HL-60 (cell line): ENCODE results near the gene FADS3.
A peak's percentile ranks its signal among the peaks of the same experiment; 100 is the strongest.

Experiments
- DNase-seq, 2 experiments: peaks; one replicate each; pipeline ENCODE4 v3.0.0-alpha.2; 2010 to 2020; ENCODE audit warnings: low read depth in 1 of 2, low spot score in 1 of 2
- H3K27ac ChIP-seq: fragments of 250-450 bp; sonication (Bioruptor Pico); replicated peaks from 2 replicates; pipeline ENCODE4 v1.5.1; 2020; ENCODE audit warnings: mild to moderate bottlenecking, moderate library complexity
- H3K27me3 ChIP-seq: fragments of 250-450 bp; sonication (Bioruptor Pico); 2 replicates; pipeline ENCODE4 v1.5.1; 2021; ENCODE audit warnings: mild to moderate bottlenecking, moderate library complexity; ENCODE audit not compliant: insufficient read depth, poor library complexity, severe bottlenecking
- H3K4me3 ChIP-seq: replicated peaks from 2 replicates; pipeline ENCODE4 v1.5.1; 2011; ENCODE audit warnings: mild to moderate bottlenecking, control low read depth, low read length; ENCODE audit not compliant: insufficient read depth
- GABPA ChIP-seq: IDR thresholded peaks from 2 replicates; pipeline ENCODE4 v1.6.1; 2012; ENCODE audit warnings: low read depth
- POLR2AphosphoS5 ChIP-seq: IDR thresholded peaks from 2 replicates; pipeline ENCODE4 v1.6.1; 2012; ENCODE audit warnings: low read depth
- SPI1 ChIP-seq: IDR thresholded peaks from 2 replicates; pipeline ENCODE4 v1.6.1; 2012; ENCODE audit warnings: low read depth, mild to moderate bottlenecking, borderline replicate concordance
- TF ChIP-seq, protein P1 (sequence below): IDR thresholded peaks from 2 replicates; pipeline ENCODE4 v1.6.1; 2012; ENCODE audit warnings: low read depth; ENCODE audit not compliant: insufficient replicate concordance
- TF ChIP-seq, protein P2 (sequence below): IDR thresholded peaks from one replicate; pipeline ENCODE4 v1.5.1; 2011; ENCODE audit warnings: low read length, control low read depth, inconsistent platforms; ENCODE audit not compliant: insufficient read depth

The FADS3 gene

DNA sequence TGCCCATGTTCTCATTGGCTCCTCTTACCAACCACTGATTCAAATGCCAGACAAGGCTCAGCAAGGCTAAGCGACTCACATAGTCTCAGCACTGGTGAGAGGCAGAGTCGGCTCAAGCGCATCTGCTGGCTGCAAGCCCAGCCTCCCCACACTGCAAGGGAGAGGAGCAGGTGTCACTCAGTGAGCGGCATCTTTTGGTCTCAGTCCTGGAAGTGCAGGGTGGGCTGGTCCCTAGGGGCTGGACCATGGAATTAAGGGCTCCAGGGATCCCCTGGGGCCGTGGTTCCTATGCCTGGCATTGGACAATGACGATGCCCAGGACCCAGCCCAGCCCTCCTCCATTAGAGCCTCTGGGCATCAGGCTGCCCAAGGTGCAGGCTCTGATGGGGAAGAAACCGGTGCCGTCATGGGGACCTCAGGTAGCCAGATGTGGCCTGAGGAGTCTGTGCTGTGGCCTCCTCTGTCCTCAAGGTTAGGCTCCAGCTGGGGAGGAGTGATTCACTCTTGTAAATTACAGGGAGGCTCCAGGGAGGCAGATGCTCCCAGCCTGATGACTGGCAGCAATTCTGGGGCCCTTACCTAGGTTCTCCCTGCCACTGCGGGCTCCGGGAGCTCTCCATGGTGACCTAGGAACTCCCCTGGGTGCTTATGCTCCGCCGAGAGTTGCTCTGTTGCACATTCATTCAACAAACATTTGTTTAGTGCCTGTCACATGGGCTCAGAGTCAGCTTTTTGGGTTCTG lies 35.2 kb downstream of the FADS3 start:
- no peak overlapping the region for H3K4me3 ChIP-seq
- no peaks in the 10 kb centered on the region for H3K27me3 ChIP-seq
- no peak overlapping the region for H3K27ac ChIP-seq
- DNase-seq, result no peak
- TF ChIP-seq GABPA, result no peak
- TF ChIP-seq, protein P1, sequence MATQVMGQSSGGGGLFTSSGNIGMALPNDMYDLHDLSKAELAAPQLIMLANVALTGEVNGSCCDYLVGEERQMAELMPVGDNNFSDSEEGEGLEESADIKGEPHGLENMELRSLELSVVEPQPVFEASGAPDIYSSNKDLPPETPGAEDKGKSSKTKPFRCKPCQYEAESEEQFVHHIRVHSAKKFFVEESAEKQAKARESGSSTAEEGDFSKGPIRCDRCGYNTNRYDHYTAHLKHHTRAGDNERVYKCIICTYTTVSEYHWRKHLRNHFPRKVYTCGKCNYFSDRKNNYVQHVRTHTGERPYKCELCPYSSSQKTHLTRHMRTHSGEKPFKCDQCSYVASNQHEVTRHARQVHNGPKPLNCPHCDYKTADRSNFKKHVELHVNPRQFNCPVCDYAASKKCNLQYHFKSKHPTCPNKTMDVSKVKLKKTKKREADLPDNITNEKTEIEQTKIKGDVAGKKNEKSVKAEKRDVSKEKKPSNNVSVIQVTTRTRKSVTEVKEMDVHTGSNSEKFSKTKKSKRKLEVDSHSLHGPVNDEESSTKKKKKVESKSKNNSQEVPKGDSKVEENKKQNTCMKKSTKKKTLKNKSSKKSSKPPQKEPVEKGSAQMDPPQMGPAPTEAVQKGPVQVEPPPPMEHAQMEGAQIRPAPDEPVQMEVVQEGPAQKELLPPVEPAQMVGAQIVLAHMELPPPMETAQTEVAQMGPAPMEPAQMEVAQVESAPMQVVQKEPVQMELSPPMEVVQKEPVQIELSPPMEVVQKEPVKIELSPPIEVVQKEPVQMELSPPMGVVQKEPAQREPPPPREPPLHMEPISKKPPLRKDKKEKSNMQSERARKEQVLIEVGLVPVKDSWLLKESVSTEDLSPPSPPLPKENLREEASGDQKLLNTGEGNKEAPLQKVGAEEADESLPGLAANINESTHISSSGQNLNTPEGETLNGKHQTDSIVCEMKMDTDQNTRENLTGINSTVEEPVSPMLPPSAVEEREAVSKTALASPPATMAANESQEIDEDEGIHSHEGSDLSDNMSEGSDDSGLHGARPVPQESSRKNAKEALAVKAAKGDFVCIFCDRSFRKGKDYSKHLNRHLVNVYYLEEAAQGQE, result peak; percentile 49
- TF ChIP-seq, protein P2, sequence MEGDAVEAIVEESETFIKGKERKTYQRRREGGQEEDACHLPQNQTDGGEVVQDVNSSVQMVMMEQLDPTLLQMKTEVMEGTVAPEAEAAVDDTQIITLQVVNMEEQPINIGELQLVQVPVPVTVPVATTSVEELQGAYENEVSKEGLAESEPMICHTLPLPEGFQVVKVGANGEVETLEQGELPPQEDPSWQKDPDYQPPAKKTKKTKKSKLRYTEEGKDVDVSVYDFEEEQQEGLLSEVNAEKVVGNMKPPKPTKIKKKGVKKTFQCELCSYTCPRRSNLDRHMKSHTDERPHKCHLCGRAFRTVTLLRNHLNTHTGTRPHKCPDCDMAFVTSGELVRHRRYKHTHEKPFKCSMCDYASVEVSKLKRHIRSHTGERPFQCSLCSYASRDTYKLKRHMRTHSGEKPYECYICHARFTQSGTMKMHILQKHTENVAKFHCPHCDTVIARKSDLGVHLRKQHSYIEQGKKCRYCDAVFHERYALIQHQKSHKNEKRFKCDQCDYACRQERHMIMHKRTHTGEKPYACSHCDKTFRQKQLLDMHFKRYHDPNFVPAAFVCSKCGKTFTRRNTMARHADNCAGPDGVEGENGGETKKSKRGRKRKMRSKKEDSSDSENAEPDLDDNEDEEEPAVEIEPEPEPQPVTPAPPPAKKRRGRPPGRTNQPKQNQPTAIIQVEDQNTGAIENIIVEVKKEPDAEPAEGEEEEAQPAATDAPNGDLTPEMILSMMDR, result no peak
- TF ChIP-seq POLR2AphosphoS5, result no peak
- TF ChIP-seq SPI1, result no peak

DNA sequence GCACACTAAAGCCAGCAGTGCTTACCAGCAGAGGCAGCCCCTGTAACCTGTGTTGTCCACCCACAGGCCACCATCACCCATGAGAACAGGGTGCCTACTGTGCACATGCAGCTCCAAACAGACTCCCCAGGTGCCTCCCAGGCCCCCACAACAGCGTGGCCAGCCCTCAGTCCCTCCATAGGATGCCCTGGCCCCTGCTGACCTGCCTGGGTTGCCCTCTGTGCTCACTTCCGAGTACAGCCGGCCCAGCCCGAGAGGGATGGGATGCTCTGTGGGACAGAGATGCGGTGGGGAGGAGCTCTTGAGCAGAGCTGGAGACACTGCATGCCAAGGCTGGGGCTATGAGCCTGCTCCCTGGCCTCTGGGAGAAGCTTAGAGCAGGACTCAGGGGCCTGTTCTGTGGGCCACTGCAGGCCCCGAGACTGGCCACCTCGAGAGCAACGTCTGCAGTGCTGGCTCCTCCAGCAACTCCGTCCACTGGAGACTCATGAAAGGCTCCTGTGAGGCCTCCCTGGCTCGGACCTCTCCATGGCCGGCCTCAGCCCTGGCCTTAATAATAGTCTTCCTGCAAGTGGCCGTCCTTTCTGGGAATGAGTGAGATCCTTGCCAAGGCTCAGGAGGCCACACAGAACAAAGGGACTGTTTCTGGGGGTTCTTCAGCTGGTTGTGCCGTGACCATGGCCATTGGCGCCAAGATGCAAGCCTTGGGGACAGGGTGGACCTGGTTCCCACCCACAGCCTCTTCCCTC lies 36.2 kb downstream of the FADS3 start:
- Histone ChIP-seq H3K4me3 (no peak overlapping the region), H3K27ac (no peak overlapping the region), H3K27me3 (no peaks in the 10 kb centered on the region)
- no peak for DNase-seq
- TF ChIP-seq POLR2AphosphoS5 (no peak), GABPA (no peak), SPI1 (no peak)
- TF ChIP-seq, protein P1, result no peak
- TF ChIP-seq, protein P2, result no peak

DNA sequence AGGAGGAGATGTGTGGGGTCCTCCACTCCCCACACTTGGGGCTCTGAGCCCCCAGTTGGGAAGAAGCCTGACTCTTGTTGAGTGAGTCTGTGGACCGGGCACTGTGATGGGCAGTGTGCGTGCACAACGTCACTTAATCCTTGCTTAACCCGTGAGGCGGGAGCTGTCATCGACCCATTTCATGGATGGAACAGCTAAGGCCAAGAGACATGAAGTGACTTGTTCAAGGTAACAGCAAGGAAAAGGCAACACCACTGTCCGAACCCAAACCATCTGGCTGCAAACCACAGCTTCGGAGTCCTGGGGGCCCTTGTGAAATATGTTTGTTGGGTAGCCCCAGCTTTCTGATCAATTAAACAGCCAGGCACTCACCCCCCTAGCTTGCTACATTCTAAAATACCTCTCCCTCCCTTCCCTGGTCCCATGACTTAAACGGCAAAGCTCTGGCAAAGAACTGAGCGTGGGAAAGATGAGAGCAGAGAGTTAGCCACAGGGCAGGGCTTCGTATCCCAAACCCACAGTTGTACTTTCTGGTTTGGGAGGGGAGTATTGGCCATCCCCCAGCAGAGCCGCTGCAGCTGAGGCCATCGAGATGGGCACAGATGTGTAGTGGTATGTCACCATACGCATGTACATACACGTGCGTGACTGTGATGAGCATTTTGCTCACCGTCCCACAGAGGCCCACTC lies 37.0 kb downstream of the FADS3 start:
- Histone ChIP-seq H3K4me3 (no peak overlapping the region), H3K27me3 (no peaks in the 10 kb centered on the region), H3K27ac (no peak overlapping the region)
- DNase-seq, result no peak
- TF ChIP-seq, protein P2, result no peak
- TF ChIP-seq GABPA (no peak), POLR2AphosphoS5 (no peak), SPI1 (no peak)
- TF ChIP-seq, protein P1, result no peak
